Colonic mucosa (tissue), 4 donors: ENCODE data around the gene RPP21. TPM values are rescaled to one million over a fixed set of nuclear protein-coding genes. Genes with fewer than 3 reads are reported as not detected.
A peak's percentile ranks its signal among the peaks of the same experiment; 100 is the strongest.

ENCODE experiments used
- DNase-seq: peaks from one replicate; pipeline ENCODE4 v3.0.0-alpha.2; 2020
- H3K27ac ChIP-seq: fragments of 200-600 bp; one replicate; pipeline ENCODE4 v1.8.0; 2021
- H3K27me3 ChIP-seq: fragments of 200-600 bp; one replicate; pipeline ENCODE4 v1.8.0; 2021
- H3K36me3 ChIP-seq: fragments of 200-600 bp; one replicate; pipeline ENCODE4 v1.8.0; 2021
- H3K4me1 ChIP-seq: fragments of 200-600 bp; one replicate; pipeline ENCODE4 v1.8.0; 2021; ENCODE audit warnings: mild to moderate bottlenecking
- H3K4me3 ChIP-seq: fragments of 200-600 bp; one replicate; pipeline ENCODE4 v1.8.0; 2021
- H3K9ac ChIP-seq, 2 donors: one replicate each; pipeline ENCODE4 v1.7.0; 2013; ENCODE audit warnings: control low read depth in 2 of 2, low read depth in 2 of 2, low read length in 2 of 2
- H3K9me3 ChIP-seq: fragments of 200-600 bp; one replicate; pipeline ENCODE4 v1.8.0; 2021
- intact Hi-C: fragments of 100-400 bp; cut with DNase I; formaldehyde crosslinking; loops from one replicate; pipeline ENCODE4 v1.14.1; 2022
- total RNA-seq, 2 donors: library from RNA; stranded (reverse); fragmentation: NEBNext Ultra II Directional in 1 of 2; extraction: Animal tissue kit (Norgen Biotek cat#: 25700) in 1 of 2; gene quantifications; one replicate each; pipeline ENCODE4 v1.2.1, GENCODE V29; 2021
- TF ChIP-seq, protein P1 (sequence below): fragments of 200-600 bp; IDR thresholded peaks from one replicate; pipeline ENCODE4 v1.8.0; 2022; ENCODE audit warnings: antibody characterized with exemption, mild to moderate bottlenecking
- donor health status: healthy.
- donor health status: DM: no; HTN: no; CAD: no.
- donor health status: DM: no; HTN: no; CAD: no.

Gene RPP21
- total RNA-seq, 2 donors from 2014 or later, result 41.7 to 60.3 TPM

DNA sequence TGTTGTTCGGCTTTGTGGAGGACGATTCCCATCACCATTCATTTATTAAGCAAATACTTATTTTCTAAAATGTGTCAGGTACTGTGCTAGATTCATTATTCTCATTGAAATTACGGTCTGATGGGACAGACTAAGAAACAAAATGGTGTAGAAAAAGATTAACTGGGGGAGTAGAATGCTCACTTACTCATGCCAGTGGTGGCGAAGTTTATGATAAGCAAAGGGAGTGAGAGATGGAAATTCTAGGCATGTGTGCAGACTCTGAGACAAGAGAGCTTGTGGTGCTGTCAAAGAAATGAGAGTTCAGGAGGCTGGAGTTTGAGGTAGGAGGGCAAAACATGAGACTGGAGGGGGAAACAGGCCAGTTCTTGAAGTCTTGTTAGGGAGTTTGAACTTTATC, 896 bp downstream of the RPP21 start:
- Histone ChIP-seq H3K9ac (peak overlapping the region; percentile 2 to 6), H3K4me3 (peak overlapping the region; percentile 82), H3K36me3 (no peaks in the 10 kb centered on the region), H3K9me3 (no peaks in the 10 kb centered on the region), H3K4me1 (peaks cover 5% of the 10 kb centered on the region), H3K27ac (no peak overlapping the region), H3K27me3 (no peaks in the 10 kb centered on the region)
- intact Hi-C loops, result no loop called here
- no peak for DNase-seq
- TF ChIP-seq, protein P1, sequence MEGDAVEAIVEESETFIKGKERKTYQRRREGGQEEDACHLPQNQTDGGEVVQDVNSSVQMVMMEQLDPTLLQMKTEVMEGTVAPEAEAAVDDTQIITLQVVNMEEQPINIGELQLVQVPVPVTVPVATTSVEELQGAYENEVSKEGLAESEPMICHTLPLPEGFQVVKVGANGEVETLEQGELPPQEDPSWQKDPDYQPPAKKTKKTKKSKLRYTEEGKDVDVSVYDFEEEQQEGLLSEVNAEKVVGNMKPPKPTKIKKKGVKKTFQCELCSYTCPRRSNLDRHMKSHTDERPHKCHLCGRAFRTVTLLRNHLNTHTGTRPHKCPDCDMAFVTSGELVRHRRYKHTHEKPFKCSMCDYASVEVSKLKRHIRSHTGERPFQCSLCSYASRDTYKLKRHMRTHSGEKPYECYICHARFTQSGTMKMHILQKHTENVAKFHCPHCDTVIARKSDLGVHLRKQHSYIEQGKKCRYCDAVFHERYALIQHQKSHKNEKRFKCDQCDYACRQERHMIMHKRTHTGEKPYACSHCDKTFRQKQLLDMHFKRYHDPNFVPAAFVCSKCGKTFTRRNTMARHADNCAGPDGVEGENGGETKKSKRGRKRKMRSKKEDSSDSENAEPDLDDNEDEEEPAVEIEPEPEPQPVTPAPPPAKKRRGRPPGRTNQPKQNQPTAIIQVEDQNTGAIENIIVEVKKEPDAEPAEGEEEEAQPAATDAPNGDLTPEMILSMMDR, result no peak

DNA sequence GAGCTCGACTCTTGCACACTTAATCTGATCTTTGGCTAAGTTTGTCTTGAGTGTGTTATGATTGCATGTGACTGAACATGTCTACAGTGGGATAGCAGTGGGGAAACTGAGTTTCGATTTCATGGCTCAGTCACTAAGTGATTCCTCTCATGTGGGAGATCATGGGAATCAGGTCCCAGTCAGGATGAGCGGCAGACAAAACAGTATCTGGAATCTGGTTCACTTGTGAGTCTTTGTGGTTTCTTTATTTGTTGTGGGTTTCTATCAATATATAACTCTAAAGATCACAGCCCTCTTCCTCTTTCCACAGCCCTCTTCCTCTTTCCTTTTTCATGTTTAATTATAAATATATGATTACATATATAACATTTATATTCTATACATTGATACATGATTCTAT, 4.0 kb downstream of the RPP21 start:
- Histone ChIP-seq H3K4me3 (no peak overlapping the region), H3K9ac (no peak overlapping the region), H3K9me3 (no peaks in the 10 kb centered on the region), H3K27ac (no peak overlapping the region), H3K27me3 (no peaks in the 10 kb centered on the region), H3K36me3 (no peaks in the 10 kb centered on the region), H3K4me1 (peaks cover 5% of the 10 kb centered on the region)
- intact Hi-C loops, result no loop called here
- TF ChIP-seq, protein P1, result no peak
- no peak for DNase-seq

DNA sequence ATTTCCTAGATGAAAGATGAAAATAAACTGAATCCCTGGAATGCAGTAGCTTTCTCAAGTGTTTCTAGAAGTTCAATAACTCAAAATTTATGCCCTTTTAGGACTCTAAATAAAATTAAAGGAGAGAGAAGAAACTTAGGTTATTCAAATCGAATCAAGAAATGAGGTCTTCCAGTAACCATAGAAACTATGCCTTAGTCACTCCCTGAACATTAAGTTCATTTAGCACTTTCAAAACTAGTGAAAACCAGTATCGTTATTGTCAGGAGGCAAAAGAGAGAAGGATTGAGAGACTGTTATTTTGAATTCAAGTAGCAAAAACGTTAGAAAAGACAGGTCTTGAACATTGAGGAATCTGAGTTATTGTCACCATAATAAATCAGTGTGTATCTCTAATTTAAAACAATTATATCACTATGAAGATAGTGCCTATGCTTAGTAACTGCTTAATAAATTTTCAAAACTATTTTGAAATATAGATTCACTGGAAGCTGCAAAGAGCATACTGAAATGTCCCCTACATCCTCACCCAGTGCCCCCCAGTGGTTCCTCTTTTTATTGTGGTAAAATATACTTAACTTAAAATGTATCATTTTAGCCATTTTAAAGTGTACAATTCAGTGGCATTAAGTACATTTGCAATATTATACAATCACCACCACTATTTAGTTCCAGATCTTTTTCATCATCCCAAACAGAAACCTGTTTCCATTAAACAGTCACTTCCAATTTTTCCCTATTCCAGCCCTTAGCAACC, 4.6 kb downstream of the RPP21 start:
- TF ChIP-seq, protein P1, result no peak
- Histone ChIP-seq H3K4me3 (no peak overlapping the region), H3K27me3 (no peaks in the 10 kb centered on the region), H3K36me3 (no peaks in the 10 kb centered on the region), H3K9me3 (no peaks in the 10 kb centered on the region), H3K4me1 (peaks cover 5% of the 10 kb centered on the region), H3K9ac (no peak overlapping the region), H3K27ac (no peak overlapping the region)
- no peak for DNase-seq
- intact Hi-C loops, result no loop called here

DNA sequence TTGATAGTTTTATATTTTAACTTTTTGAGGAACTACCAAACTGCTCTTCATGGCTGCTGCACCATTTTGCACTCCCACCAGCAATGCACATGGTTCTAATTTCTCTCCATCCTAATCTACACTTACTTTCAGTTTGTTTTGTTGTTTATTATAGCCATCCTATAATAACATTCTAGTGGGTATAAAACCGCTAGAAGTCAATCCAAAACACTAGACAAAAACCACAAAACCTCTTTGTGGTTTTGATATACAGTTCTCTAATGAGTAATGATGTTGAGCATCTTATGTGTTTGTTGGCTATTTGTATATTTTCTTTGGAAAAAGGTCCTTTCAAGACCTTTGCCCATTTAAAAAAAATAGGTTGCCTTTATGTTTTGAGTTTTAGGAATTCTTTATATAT, 5.6 kb downstream of the RPP21 start:
- DNase-seq, result no peak
- H3K36me3 ChIP-seq, result no peaks in the 10 kb centered on the region
- intact Hi-C loops, result no loop called here
- no peak overlapping the region for H3K27ac ChIP-seq
- TF ChIP-seq, protein P1, result no peak
- no peaks in the 10 kb centered on the region for H3K27me3 ChIP-seq
- no peak overlapping the region for H3K9ac ChIP-seq
- H3K4me1 ChIP-seq, result peaks cover 5% of the 10 kb centered on the region
- no peaks in the 10 kb centered on the region for H3K9me3 ChIP-seq
- no peak overlapping the region for H3K4me3 ChIP-seq

DNA sequence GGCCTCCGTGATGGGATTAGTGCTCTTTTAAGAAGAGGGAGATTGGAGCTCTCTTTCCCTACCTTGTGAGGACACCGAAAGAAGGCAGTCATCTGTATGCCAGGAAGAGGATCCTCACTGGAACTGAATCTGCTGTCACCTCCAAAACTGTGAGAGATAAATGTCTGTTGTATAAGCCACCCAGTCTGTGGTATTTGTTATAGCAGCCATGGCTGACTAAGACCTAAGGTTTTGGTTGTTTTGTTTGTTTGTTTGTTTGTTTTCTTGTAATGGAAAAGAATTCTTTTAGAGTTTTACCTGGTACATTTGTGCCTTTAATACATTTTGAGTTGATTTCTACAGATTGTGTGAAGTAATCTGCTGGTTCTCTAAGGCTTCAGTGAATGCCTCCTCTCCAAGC, 7.6 kb downstream of the RPP21 start:
- H3K4me3 ChIP-seq, result no peak overlapping the region
- TF ChIP-seq, protein P1, result no peak
- H3K27ac ChIP-seq, result no peak overlapping the region
- no peaks in the 10 kb centered on the region for H3K36me3 ChIP-seq
- H3K4me1 ChIP-seq, result no peaks in the 10 kb centered on the region
- no peak overlapping the region for H3K9ac ChIP-seq
- no peaks in the 10 kb centered on the region for H3K9me3 ChIP-seq
- intact Hi-C loops, result no loop called here
- no peak for DNase-seq
- no peaks in the 10 kb centered on the region for H3K27me3 ChIP-seq
